ENCODE measurements around the gene ZBTB11. TPM values are rescaled to one million over a fixed set of nuclear protein-coding genes. Genes with fewer than 3 reads are reported as not detected.

Gene ZBTB11
- total and polyA plus RNA-seq, 9 of the 15 experiments (the other 6 are each of a cell fraction or from before 2014, with no cell fraction given) = 6.2 to 31.9 (median 21.4) TPM

DNA sequence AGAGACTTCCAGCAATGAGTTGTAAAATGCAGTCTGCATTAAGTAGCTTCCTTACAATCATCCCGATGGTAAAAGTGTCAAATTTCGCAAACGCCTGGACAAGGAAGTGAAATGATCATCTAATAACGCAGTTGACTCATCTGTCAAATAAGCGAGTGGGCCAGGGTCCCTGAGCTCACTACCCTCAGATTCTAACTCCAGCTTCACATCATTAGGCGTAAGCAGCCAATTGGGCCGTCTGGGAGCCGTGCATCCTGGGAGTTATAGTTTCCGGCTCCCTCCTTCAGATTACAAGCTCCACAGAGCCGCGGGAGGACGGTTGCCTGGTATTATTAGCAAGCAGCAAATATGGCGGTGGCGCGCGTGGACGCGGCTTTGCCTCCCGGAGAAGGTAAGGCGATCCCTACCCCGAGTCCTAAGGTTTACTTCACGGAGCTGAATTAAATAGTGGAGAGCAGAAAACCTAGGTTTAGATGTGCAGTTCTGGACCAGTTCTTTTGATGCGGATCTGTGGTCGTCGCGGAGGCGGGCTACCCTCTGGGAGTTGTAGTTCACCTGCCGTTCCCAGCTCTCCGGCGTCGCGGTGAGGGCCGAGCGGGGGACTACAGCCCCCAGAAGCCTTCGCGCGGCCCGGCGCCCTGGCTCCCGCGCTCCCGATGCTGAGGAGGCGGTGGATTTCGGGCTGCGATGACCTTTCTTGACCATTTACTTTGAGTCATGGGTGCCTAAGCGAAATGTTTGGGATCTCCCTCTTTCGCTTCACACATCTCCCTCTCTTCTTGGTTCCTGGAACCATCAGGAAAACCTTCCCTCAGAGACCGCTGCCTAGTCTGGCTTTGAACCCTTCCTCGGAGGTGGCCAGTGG, 47.6 kb upstream of the ZBTB11 start, which contains the start of gene CEP97 (continued):
- TF ChIP-seq ZNF644 (tag; IDR thresholded peaks at IDR 0.05; ENCODE audit: low read depth) (peak; percentile 80; the same call in 1 of the 2 replicates), SRSF3 (IDR thresholded peaks at IDR 0.05; ENCODE audit: insufficient read depth, low read length) (no peak), PHF21A (IDR thresholded peaks at IDR 0.05; ENCODE audit: borderline replicate concordance, low read depth) (no peak), L3MBTL2 (IDR thresholded peaks at IDR 0.05) (peak; percentile 57; the same call in 1 of the 2 replicates), NFIC (IDR thresholded peaks at IDR 0.05) (0 out of 2 replicates have a peak, but pooled peaks have one; percentile 13), ZNF197 (CRISPR knock-in tag; IDR thresholded peaks at IDR 0.05; ENCODE audit: low read depth) (0 out of 2 replicates have a peak, but pooled peaks have one; percentile 87), CEBPB (tag; IDR thresholded peaks at IDR 0.05) (no peak; the same call in 1 of the 2 replicates), FOSL1 (tag; conservative IDR thresholded peaks at IDR 0.05) (0 out of 2 replicates have a peak, but pooled peaks have one; percentile 26), FOXK2 (conservative IDR thresholded peaks at IDR 0.05 in 1 of 2, IDR thresholded peaks at IDR 0.05 in 1 of 2; ENCODE audit: low read depth in 2 of 2) (0 out of 4 replicates have a peak, but pooled peaks of 1 of the 2 experiments have one; percentile 15), U2AF2 (optimal IDR thresholded peaks at IDR 0.05; ENCODE audit: low read depth, low read length) (no peak), RBFOX2 (IDR thresholded peaks at IDR 0.05; ENCODE audit: low read depth, low read length) (peak; percentile 76), RFX7 (CRISPR knock-in tag; IDR thresholded peaks at IDR 0.05) (no peak), RFX1 (IDR thresholded peaks at IDR 0.05) (peak; percentile 53; the same call in 1 of the 2 replicates), HNRNPUL1 (IDR thresholded peaks at IDR 0.05; ENCODE audit: low read length) (no peak), TBP (optimal IDR thresholded peaks at IDR 0.05; ENCODE audit: low read depth, low read length) (peak; percentile 65), ZNF165 (CRISPR knock-in tag; IDR thresholded peaks at IDR 0.05; ENCODE audit: borderline replicate concordance) (no peak), CEBPG (CRISPR knock-in tag; IDR thresholded peaks at IDR 0.05) (no peak), CEBPG (tag; conservative IDR thresholded peaks at IDR 0.05 in 1 of 2, IDR thresholded peaks at IDR 0.05 in 1 of 2) (no peak), NR2C2 (CRISPR knock-in tag; IDR thresholded peaks at IDR 0.05) (no peak; the same call in 1 of the 2 replicates), NR2C2 (tag; IDR thresholded peaks at IDR 0.05) (peak; percentile 88), GTF2A2 (tag; IDR thresholded peaks at IDR 0.05) (no peak), ZNF253 (CRISPR knock-in tag; conservative IDR thresholded peaks at IDR 0.05) (no peak), RCOR1 (IDR thresholded peaks at IDR 0.05; ENCODE audit: borderline replicate concordance in 1 of 2, low read depth in 2 of 2, low read length in 2 of 2) (peak in 1 of 2 experiments; percentile 31; a peak in 1 of 4 replicates), ATF1 (CRISPR knock-in tag; IDR thresholded peaks at IDR 0.05) (no peak), ATF1 (tag; IDR thresholded peaks at IDR 0.05) (peak; percentile 82)
- TF ChIP-seq, protein P1, sequence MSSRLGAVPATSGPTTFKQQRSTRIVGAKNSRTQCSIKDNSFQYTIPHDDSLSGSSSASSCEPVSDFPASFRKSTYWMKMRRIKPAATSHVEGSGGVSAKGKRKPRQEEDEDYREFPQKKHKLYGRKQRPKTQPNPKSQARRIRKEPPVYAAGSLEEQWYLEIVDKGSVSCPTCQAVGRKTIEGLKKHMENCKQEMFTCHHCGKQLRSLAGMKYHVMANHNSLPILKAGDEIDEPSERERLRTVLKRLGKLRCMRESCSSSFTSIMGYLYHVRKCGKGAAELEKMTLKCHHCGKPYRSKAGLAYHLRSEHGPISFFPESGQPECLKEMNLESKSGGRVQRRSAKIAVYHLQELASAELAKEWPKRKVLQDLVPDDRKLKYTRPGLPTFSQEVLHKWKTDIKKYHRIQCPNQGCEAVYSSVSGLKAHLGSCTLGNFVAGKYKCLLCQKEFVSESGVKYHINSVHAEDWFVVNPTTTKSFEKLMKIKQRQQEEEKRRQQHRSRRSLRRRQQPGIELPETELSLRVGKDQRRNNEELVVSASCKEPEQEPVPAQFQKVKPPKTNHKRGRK (tag; IDR thresholded peaks at IDR 0.05) = no peak

Data from K562 (cell line).